HG03520 (cell line): ENCODE measurements around the gene KLK14.

Source experiments
- ATAC-seq: cut with Tn5 transposase; IDR thresholded peaks from one replicate; pipeline ENCODE4 v1.9.1; 2021; ENCODE audit warnings: mild to moderate bottlenecking, moderate library complexity; ENCODE audit not compliant: unreplicated experiment

Gene KLK14

DNA sequence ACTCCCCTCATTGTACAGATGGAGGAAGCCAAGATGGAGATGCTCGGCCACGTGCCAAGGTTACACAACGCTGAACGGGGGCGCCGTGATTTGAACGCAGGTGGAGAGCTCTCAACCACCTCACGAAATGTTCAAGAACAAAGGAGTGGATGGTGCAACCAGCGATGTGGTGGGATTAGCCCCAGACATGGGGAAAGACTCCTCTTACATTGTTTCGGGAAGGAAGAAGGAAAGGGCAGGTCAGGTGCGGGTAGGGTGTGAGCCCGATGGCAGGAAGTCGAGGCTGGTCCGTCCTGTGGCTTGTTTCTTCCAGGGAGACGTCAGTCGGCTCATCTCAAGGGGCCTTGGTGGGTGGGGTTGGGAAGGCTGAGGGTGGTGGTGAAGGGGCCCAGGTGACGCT, 7.1 kb upstream of the KLK14 start:
- no peak for ATAC-seq

DNA sequence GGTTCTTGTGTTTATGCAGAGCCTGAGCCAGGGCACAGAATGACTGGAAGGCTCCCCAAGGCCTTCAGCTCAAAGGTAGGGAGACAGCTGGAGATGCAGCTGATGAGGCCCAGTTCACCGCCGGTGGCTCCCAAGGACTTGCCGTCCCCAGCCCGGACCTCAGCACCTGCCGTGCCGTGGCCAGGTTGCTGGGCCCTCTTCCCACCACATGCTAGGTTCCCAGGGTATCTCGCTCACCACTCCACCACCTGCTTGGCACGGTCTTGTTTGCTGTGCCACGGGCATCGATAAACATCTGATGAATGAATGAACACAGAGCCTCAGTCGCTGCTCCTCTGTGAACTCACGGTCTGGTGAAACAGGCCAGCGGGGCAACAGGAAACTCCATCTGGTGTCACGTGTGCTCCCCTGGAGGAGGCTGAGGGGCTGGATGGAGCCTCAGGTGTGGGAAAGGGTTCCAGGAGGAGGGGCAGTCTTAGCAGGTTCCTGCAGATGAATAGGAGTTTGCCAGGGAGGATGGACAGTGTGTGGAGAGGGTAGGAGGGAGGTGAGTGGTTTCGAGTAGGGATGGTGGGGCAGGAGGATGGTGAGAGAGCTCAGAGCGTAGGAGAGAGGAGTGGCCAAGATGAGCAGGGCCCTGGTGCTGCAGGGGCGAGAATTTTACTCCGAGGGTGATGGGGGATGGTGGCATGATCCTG, 3.6 kb upstream of the KLK14 start:
- no peak for ATAC-seq

DNA sequence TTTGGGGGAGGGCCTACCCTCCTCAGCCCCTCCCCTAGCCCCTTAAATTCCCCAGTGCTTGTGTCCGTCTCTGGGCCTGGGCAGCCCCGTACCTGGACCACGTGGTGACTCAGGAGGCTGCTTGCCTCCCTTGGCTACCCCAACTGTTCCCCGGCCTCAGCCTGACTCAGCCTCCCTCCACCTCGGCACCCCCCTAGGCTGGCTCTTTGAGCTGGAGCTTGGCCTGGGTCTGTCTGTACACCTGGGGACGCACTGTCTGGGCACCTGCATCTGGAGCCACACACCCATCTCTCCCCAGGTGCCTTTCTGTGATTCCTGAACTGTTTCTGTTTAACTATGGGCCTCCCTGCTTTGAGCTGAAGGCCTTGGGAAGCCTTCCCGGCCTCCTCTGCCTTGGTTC, 1.8 kb upstream of the KLK14 start:
- no peak for ATAC-seq

DNA sequence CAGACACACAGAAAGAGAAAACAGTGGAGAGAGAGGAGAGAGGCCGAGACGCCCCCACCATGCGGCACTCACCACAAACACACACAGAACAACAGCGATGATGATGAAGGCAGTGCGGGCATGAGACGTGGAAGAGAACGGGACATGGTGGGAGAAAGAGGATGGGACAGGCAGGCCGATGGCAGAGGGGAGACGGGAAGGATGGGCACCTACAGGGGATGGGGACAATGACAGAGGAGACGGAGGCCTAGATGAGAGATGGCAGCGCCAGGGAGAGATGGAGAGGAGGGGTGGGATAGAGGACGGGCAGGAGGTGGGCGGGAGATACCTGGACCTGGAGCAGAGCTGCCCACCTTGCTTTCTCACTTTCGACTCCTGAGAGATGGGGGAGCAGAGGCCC, 1.1 kb upstream of the KLK14 start:
- no peak for ATAC-seq

DNA sequence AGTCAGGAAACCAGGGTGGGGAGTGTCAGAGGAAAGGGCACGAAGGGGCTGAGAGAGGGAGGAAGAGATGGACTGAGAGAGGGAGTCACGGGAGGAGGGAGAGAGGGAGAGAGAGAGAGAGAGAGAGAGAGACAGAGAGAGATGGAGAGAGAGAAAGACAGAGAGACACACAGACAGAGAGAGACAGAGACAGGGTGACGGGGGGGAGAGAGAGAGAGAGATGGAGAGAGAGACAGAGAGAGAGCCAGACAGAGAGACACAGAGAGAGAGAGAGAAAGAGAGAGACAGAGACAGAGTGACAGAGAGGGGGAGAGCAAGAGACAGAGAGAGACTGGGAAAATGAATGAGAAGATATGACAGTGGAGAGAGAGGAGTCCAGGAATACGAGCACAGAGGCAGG, 494 bp upstream of the KLK14 start:
- ATAC-seq: no peak

DNA sequence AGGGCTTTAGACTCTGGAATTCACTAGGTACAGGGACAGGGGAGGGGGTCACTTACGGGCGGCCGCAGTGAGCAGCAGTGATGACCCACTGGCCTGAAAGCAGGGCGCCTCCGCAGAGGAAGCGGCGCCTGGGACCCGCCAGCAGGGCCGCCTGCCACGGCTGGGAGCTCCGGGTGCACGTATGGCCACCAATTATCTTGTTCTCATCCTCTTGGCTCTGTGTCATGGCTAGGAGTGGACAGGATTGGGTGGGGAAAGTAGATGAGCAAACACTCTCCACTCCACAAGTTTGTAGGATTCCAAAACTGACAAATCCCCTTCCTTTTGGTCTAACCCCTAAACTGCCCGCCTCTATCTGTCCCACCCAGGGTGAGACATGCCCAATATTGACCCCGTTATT, 1.2 kb downstream of the KLK14 start:
- ATAC-seq: no peak

DNA sequence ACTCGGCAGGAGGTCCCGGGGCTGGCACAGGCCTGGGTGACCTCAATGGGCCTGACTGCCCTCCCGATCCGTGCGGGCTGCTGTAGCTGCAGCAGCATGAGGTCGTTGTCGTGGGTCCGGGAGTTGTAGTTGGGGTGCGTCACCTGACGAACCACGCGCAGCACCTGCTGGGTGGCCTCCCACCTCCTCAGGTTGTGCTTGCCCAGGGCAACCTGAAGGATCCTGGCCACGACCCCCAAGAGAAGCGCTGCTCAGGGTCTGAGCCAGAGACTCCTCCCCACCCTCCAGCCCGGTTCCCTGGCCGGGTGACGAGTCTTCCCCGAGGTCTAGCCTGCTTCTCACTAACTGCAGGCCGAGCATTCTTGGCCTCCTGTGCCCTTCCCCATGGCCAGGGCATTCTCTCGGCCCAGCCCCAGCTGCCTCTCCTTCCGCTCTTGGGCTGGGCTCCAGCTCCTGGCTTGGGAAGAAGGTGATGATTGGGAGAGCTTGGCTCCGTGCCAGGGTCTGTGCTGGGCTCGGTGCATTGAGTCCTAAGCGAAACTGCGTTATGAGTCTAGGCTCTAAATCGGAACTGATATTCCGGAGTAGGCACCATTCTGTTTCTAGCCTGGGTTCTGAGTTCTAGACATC, 3.1 kb downstream of the KLK14 start:
- no peak for ATAC-seq

DNA sequence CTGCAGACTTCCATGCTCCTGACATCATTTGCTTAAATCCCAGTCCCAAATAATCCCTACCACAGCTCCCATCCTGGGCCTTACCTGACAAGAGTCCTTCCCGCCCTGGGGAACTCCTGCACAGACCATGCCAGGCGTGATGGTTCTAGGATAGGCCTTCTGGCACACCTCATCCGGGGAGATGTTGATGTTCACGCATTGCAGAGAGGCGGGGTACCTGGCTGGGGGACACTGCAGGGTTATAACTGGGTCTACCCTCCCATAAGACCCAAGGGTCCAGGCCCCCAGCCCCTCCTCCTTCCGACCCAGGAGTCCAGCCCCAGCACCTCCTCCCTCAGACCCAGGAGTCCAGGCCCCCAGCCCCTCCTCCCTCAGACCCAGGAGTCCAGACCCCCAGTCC, 4.0 kb downstream of the KLK14 start:
- ATAC-seq: no peak

DNA sequence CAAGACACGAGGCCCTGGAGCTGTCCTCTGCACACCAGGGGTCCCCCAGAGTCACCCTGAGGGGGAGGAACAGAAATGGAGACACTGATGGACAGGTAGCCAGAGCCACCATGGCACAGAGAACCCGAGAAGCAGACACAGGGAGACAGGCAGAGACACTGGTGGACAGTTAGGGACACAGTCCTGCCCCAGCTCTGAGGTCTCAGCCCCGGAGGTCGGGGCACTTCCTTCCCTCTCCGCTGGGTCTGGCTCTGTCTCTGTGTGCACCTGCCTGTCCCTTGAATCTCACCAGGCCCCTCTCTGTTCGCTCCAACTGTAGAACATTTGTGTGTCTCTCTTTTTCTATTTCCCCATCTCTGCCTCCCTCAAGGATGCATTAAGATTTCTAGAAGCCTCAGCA, 4.6 kb downstream of the KLK14 start:
- ATAC-seq: no peak

DNA sequence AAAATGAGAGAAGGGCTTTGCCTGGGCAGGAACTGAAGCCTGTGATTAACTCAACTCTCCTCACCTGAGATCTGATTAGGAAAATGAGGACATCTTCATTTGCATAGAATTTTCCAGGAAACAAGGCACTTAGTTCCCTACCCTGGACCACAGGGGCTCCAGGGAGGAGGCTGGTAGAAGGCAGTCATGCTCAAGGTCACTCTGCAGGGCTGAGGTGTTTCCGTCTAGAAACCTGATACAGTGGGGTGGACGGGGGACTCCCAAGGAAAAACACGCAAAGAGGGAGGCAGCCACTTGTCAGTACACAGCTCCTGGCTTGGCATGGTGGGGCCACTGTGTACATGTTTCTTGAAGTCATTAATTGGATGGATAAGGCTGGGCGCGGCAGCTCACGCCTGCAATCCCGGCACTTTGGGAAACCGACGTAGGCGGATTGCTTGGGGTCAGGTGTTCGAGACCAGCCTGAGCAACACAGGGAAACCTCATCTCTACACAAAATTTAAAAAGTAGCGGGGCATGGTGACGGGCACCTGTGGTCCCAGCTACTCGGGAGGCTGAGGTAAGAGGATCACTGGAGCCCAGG, 6.0 kb downstream of the KLK14 start:
- ATAC-seq: no peak

DNA sequence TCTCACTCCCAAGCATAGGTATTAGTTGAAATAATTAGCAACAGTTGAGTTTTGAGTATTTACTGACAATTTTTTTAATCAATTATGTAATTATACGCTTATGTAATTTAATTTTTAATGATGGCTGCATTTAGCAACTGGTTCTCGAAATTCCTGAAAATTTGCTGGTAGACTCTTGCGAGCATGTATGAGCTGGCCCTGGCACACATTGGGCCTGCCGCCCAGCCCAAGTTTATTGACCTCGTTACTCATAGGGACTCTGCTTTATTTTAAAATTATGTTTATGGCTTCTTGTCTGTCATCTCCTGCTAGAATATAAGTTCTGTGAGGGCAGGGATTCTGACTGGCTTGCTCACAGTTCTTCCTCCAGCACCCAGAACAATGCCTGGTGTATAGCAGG, 6.7 kb downstream of the KLK14 start:
- no peak for ATAC-seq

DNA sequence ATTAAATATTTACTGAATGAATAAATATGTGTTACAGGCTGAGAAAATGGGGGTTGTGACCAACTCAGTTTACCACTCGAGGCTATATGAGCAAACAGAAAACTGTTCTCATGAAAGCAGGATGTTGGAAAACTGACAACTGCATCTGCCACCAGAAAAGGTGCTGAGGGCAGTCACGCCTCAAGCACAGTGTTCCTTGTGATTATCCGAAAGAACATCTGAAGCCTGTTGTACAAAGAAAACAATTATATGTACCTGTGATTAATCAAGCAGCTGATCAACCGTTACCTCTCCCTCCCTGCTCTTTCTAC, 11.6 kb downstream of the KLK14 start:
- ATAC-seq: no peak

DNA sequence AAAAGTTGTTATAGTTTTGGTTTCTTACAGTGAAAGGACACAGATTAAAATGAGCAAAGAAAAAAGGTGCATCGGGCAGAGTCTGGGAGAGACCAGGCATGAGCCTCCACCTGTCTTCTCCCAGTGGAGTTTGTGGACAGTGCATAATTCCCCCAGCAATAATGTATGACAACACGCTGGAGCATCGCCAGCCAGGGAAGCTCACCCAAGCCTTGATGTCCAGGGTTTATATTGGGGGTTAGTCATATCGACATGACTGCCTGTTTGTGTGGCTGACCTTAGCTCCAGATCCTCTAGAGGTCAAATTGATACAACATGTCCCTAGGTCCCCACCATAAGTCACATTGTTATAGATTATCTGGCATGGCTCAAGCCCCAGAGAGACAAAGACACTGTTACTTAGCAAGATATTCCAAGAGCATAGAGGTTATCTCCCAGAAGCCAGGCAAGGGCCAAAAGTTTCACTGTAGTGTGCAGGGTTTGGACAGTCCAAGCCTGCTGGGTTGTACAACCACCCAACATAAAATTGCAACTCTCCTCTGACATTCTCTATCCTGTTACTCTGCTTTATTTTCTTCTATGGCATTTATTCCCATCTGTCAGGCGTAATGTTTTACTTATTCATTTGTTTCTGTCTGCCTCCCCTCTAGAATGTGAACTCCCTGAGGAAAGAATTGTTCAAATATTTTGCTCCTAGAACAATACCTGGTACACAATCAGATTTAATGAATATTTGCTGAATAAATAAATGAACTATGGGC, 12.2 kb downstream of the KLK14 start:
- no peak for ATAC-seq

DNA sequence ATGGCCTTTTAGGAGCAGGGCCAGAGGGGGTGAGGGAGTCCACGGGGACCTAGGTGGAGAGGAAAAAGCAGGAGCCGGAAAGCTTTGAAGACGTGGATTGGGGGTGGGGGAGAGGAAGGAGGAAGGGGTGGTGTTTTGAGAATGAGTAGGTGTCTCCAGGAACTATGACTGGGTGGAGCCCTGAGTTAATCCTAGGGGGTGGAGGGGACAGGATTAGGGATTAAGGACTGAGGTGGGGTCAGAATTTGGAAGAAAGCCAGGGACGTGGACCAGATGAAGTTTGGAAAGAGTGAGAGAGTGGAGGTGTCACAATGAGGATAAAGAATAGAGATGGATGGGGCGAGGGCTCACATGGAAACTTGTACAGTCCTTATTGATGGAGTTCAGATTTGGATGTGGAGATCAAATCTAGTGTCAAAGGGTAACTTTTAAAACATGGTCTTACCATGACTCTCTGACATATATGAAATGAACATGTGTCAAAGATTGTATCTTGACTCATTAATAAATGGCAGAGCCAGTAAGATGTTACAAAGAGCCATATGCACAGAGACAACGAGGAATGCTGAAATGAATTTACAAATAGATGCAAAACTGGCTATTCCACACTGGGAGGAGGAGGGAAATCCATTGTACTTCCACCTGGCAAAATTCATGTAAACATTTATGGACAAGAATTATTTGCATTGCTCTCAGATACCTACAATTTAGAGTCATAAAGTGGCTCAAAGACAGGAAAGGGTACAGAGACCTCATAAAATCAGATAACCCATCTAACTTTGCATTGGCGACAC, 16.1 kb downstream of the KLK14 start:
- ATAC-seq: no peak

DNA sequence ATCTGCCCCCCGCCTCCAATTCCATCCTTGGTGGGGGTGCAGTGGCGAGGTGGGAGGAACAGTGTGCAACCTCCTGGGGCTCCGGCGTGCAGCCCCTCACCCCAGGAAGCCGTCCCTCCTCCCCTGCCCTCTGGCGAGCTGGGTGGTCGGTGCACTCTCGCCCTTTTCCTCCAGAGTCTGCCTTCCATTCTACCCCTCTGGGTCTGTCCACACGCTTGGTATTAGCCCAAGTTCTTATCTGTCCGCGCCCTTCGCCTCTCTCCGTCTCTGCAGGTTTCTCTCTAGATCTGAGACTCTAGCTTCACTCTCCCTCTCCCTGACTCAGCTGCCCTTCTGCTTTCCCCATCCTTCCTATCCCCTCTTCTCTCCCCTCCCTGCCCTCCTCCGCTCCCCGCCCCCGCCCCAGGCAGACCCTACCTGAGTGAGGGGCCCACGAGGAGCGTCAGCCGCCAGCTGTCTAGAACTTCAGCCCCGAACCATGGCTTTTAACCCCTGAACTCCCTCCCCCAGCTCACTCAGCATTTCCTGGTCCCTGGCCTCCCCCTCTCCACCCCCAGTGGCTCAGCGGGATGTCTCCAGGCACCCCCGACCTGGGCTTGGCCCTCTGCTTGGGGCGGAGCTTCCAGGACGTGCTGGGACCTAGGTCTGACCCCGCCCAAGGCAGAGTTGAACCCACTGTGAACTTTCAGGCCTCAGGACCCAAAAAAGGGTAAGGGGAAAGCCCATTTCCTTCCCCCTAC, 17.3 kb downstream of the KLK14 start:
- ATAC-seq: no peak

DNA sequence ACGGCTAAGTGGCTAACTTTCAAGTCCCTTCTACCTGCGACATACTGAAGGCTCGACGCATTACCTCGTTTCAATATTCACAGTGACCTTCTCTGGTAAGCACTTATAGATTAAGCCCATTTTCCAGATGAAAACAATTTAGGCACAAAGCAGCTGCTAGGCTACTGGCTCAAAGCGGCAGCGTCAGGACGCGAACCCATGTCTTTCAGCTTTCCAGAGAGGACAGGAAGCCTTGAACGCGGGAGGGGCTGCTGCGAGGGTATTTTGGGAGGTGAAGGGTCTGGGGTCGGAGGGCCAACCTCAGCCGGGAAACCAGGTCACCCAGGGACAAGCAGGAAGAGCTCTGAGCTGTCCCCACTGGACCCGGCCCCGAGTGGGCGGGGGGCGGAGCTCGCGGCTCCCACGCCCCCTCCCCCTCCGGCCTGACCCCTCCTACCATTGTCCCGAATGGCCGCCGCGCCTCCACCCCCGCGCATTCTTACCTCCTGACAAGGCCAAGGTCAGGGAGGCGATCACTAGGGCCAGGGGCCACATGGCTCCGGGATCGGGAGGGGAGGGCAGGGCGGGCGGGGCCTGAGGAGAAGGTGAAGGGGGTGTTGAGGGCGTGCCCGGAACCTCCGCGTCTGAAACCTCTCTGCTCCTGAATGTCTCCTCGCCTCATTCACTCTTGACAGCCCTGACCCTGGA, 18.0 kb downstream of the KLK14 start, which contains the start of gene KLK13:
KLK13 (minus strand) TSS at position 559 of the 687 bp plus-strand sequence; CDS start at position 534, 25 bp downstream.
- no peak for ATAC-seq

DNA sequence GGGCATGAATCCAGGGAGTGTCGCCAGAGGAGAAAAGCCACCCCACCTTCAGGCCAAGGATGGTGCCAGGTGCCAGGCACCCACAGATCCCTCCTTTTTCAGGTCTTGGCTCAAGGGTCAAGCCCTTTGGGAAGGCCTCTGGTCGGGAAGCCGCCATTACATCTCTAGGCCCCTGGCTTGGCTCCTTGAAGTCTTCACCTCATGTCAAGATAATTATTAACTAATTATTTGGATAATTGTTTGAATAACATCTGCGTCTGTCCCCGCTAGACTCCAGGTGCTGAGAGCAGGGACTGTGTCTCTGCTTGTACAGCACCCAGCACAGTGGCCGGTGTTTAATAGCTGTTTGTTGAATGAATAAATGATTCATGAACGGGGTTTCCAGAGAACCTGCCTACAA, 19.0 kb downstream of the KLK14 start:
- no peak for ATAC-seq

DNA sequence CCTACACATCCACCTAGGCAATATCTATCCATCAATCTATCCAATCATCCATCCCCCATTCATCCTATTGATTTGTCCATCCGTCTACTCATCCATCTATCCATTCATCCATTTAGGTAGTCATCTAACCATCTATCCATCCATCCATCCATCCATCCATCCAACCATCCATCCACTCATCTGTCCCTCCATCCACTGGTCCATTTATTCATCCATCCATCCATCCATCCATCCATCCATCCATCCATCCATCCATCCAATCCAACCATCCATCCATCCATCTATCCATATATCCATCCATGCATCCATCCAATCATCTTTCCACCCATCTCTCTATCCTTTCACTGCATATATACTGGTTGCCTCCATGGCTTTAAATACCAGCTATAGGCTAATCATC, 21.7 kb downstream of the KLK14 start:
- no peak for ATAC-seq

DNA sequence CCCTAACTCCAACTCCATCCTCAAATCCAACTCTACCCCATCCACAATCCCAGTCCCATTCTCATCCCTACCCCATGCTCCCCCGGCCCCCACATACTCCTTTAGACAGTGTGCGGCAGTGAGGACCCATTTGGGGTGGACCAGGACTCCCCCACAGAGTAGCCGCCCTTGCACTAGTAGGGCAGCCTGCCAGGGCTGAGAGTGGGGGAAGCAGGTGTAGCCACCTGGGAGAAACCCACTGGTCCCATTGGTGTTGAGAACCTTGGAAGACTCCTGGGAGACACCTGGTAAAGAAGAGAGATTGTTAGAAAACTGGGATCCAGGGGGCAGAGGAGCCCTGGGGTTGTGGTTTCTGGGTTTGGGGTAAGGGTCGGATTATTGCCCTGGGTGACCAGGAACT, 22.4 kb downstream of the KLK14 start:
- ATAC-seq: no peak

DNA sequence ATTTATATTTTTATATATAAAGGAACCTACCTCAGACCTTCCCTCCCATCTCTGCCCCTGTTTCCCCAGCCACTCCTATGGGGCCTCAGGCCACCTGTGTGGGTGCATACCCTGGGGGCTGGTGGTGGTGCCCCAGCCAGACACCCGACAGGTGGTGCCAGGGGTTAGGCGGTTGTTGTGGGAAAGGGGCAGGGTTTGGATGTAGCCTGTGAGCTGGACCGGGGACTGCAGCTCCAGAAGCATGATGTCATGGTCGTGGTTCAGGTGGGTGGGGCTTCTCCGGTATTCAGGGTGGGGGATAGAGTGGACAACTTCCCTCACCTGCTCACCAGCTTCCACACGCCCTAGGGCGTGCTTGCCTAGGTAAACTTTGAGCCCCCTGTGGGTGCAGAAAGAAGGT, 23.0 kb downstream of the KLK14 start:
- ATAC-seq: no peak
